ENCODE data around the gene HSPB2. TPM values are rescaled to one million over a fixed set of nuclear protein-coding genes. Genes with fewer than 3 reads are reported as not detected.

The HSPB2 gene
- total RNA-seq, 1 donor from 2014 or later, result not detected

- Mint-ChIP-seq H3K4me1 (ENCODE audit: low read depth) (peaks cover 50% of the 10 kb centered on the region), H3K36me3 (ENCODE audit: low read depth) (peaks cover 5% of the 10 kb centered on the region), H3K9me3 (no peaks in the 10 kb centered on the region), H3K27me3 (ENCODE audit: low read depth) (no peaks in the 10 kb centered on the region), H3K4me3 (ENCODE audit: low read depth) (no peak overlapping the region), H3K27ac (peak overlapping the region; percentile 33)
- DNase-seq (ENCODE audit: low spot score), result no peak
- intact Hi-C loops (cut with micrococcal nuclease), result loop anchor here (5.0 to 10.0 kb wide), 3 partner anchors 138 to 350 kb away; partner anchors contain the start of genes BCO2, NKAPD1 and PIH1D2
Observed at GRCh38 chr11:111934306-111934705, 21.8 kb downstream of the HSPB2 start.

- H3K4me1 Mint-ChIP-seq (ENCODE audit: low read depth), result peaks cover 57% of the 10 kb centered on the region
- intact Hi-C loops (cut with micrococcal nuclease), result loop anchor here (1.0 to 10.0 kb wide), 5 partner anchors 9 to 558 kb away; partner anchors contain the start of genes BCO2 and POU2AF1
Observed at GRCh38 chr11:111935317-111936039, 22.9 kb downstream of the HSPB2 start.

GRCh38 chr11:111936040-111936540 lies 23.6 kb downstream of the HSPB2 start:
- Mint-ChIP-seq H3K4me1 (ENCODE audit: low read depth) (peaks cover 58% of the 10 kb centered on the region), H3K27me3 (ENCODE audit: low read depth) (no peaks in the 10 kb centered on the region), H3K36me3 (ENCODE audit: low read depth) (peaks cover 9% of the 10 kb centered on the region), H3K27ac (peak overlapping the region; percentile 96), H3K9me3 (no peaks in the 10 kb centered on the region), H3K4me3 (ENCODE audit: low read depth) (peak overlapping the region; percentile 26)
- intact Hi-C loops (cut with micrococcal nuclease), result loop anchor here (1.0 to 10.0 kb wide), 5 partner anchors 8 to 559 kb away; partner anchors contain the start of genes BCO2 and POU2AF1
- DNase-seq (ENCODE audit: low spot score), result no peak

More at GRCh38 chr11:111935317-111936039, 22.9 kb downstream of the HSPB2 start:
- H3K9me3 Mint-ChIP-seq, result no peaks in the 10 kb centered on the region
- DNase-seq (ENCODE audit: low spot score), result no peak
- H3K4me3 Mint-ChIP-seq (ENCODE audit: low read depth), result peak overlapping the region; percentile 26
- no peaks in the 10 kb centered on the region for H3K27me3 Mint-ChIP-seq (ENCODE audit: low read depth)
- H3K36me3 Mint-ChIP-seq (ENCODE audit: low read depth), result peaks cover 9% of the 10 kb centered on the region
- peak overlapping the region; percentile 96 for H3K27ac Mint-ChIP-seq

- Mint-ChIP-seq H3K36me3 (ENCODE audit: low read depth) (peaks cover 11% of the 10 kb centered on the region), H3K27me3 (ENCODE audit: low read depth) (no peaks in the 10 kb centered on the region), H3K9me3 (no peaks in the 10 kb centered on the region), H3K27ac (peak overlapping the region; percentile 95), H3K4me1 (ENCODE audit: low read depth) (peaks cover 61% of the 10 kb centered on the region), H3K4me3 (ENCODE audit: low read depth) (peak overlapping the region; percentile 89)
- no peak for DNase-seq (ENCODE audit: low spot score)
- intact Hi-C loops (cut with micrococcal nuclease), result loop anchor here (5.0 to 10.0 kb wide), 4 partner anchors 145 to 560 kb away; partner anchors contain the start of genes BCO2 and POU2AF1
Observed at GRCh38 chr11:111937461-111937769, 24.9 kb downstream of the HSPB2 start.

GRCh38 chr11:111937844-111938243 lies 25.3 kb downstream of the HSPB2 start:
- intact Hi-C loops (cut with micrococcal nuclease), result loop anchor here (5.0 to 10.0 kb wide), 4 partner anchors 144 to 561 kb away; partner anchors contain the start of genes BCO2 and POU2AF1
- Mint-ChIP-seq H3K27ac (peak overlapping the region; percentile 95), H3K9me3 (no peaks in the 10 kb centered on the region), H3K4me1 (ENCODE audit: low read depth) (peaks cover 59% of the 10 kb centered on the region), H3K36me3 (ENCODE audit: low read depth) (peaks cover 15% of the 10 kb centered on the region), H3K4me3 (ENCODE audit: low read depth) (peak overlapping the region; percentile 89), H3K27me3 (ENCODE audit: low read depth) (no peaks in the 10 kb centered on the region)
- no peak for DNase-seq (ENCODE audit: low spot score)

GRCh38 chr11:111938687-111939160 lies 26.2 kb downstream of the HSPB2 start:
- H3K36me3 Mint-ChIP-seq (ENCODE audit: low read depth), result peaks cover 16% of the 10 kb centered on the region
- no peak for DNase-seq (ENCODE audit: low spot score)
- intact Hi-C loops (cut with micrococcal nuclease), result loop anchor here (1.0 to 10.0 kb wide), 5 partner anchors 26 to 561 kb away; partner anchors contain the start of genes BCO2 and POU2AF1
- H3K9me3 Mint-ChIP-seq, result no peaks in the 10 kb centered on the region
- peak overlapping the region; percentile 89 for H3K4me3 Mint-ChIP-seq (ENCODE audit: low read depth)
- H3K27ac Mint-ChIP-seq, result peak overlapping the region; percentile 95
- H3K27me3 Mint-ChIP-seq (ENCODE audit: low read depth), result no peaks in the 10 kb centered on the region
- peaks cover 60% of the 10 kb centered on the region for H3K4me1 Mint-ChIP-seq (ENCODE audit: low read depth)

GRCh38 chr11:111939836-111940604 lies 27.5 kb downstream of the HSPB2 start:
- Mint-ChIP-seq H3K9me3 (no peaks in the 10 kb centered on the region), H3K4me1 (ENCODE audit: low read depth) (peaks cover 62% of the 10 kb centered on the region), H3K4me3 (ENCODE audit: low read depth) (no peak overlapping the region), H3K27ac (peak overlapping the region; percentile 52), H3K27me3 (ENCODE audit: low read depth) (no peaks in the 10 kb centered on the region), H3K36me3 (ENCODE audit: low read depth) (peaks cover 25% of the 10 kb centered on the region)
- intact Hi-C loops (cut with micrococcal nuclease), result loop anchor here (1.0 to 10.0 kb wide), 5 partner anchors 24 to 563 kb away; partner anchors contain the start of genes BCO2 and POU2AF1
- DNase-seq (ENCODE audit: low spot score), result no peak

GRCh38 chr11:111941963-111942362 lies 29.4 kb downstream of the HSPB2 start:
- no peaks in the 10 kb centered on the region for H3K27me3 Mint-ChIP-seq (ENCODE audit: low read depth)
- DNase-seq (ENCODE audit: low spot score), result no peak
- H3K27ac Mint-ChIP-seq, result peak overlapping the region; percentile 38
- H3K36me3 Mint-ChIP-seq (ENCODE audit: low read depth), result peaks cover 28% of the 10 kb centered on the region
- H3K9me3 Mint-ChIP-seq, result no peaks in the 10 kb centered on the region
- peaks cover 52% of the 10 kb centered on the region for H3K4me1 Mint-ChIP-seq (ENCODE audit: low read depth)
- intact Hi-C loops (cut with micrococcal nuclease), result no loop called here
- no peak overlapping the region for H3K4me3 Mint-ChIP-seq (ENCODE audit: low read depth)

- H3K4me1 Mint-ChIP-seq (ENCODE audit: low read depth), result peaks cover 49% of the 10 kb centered on the region
- H3K4me3 Mint-ChIP-seq (ENCODE audit: low read depth), result no peak overlapping the region
- peaks cover 29% of the 10 kb centered on the region for H3K36me3 Mint-ChIP-seq (ENCODE audit: low read depth)
- H3K27ac Mint-ChIP-seq, result peak overlapping the region; percentile 38
- no peaks in the 10 kb centered on the region for H3K27me3 Mint-ChIP-seq (ENCODE audit: low read depth)
- intact Hi-C loops (cut with micrococcal nuclease), result no loop called here
- DNase-seq (ENCODE audit: low spot score), result no peak
- no peaks in the 10 kb centered on the region for H3K9me3 Mint-ChIP-seq
Observed at GRCh38 chr11:111942829-111943228, 30.3 kb downstream of the HSPB2 start.

- H3K4me1 Mint-ChIP-seq (ENCODE audit: low read depth), result peaks cover 43% of the 10 kb centered on the region
- H3K36me3 Mint-ChIP-seq (ENCODE audit: low read depth), result peaks cover 29% of the 10 kb centered on the region
- peak overlapping the region; percentile 20 for H3K4me3 Mint-ChIP-seq (ENCODE audit: low read depth)
- DNase-seq (ENCODE audit: low spot score), result no peak
- no peaks in the 10 kb centered on the region for H3K9me3 Mint-ChIP-seq
- intact Hi-C loops (cut with micrococcal nuclease), result loop anchor here (1.0 to 2.0 kb wide), 3 partner anchors 8 to 21 kb away; no protein-coding TSS in a partner anchor
- H3K27ac Mint-ChIP-seq, result peak overlapping the region; percentile 98
- H3K27me3 Mint-ChIP-seq (ENCODE audit: low read depth), result no peaks in the 10 kb centered on the region
Observed at GRCh38 chr11:111944139-111944538, 31.6 kb downstream of the HSPB2 start.

GRCh38 chr11:111944651-111945051 lies 32.1 kb downstream of the HSPB2 start:
- no peak for DNase-seq (ENCODE audit: low spot score)
- peaks cover 45% of the 10 kb centered on the region for H3K4me1 Mint-ChIP-seq (ENCODE audit: low read depth)
- intact Hi-C loops (cut with micrococcal nuclease), result loop anchor here (1.0 to 2.0 kb wide), 3 partner anchors 8 to 20 kb away; no protein-coding TSS in a partner anchor
- H3K27me3 Mint-ChIP-seq (ENCODE audit: low read depth), result no peaks in the 10 kb centered on the region
- H3K9me3 Mint-ChIP-seq, result no peaks in the 10 kb centered on the region
- H3K27ac Mint-ChIP-seq, result peak overlapping the region; percentile 98
- peak overlapping the region; percentile 66 for H3K4me3 Mint-ChIP-seq (ENCODE audit: low read depth)
- H3K36me3 Mint-ChIP-seq (ENCODE audit: low read depth), result peaks cover 34% of the 10 kb centered on the region

GRCh38 chr11:111945198-111945597 lies 32.7 kb downstream of the HSPB2 start:
- intact Hi-C loops (cut with micrococcal nuclease), result loop anchor here (2.0 kb wide), 1 partner anchor 20 kb away; no protein-coding TSS in a partner anchor
- Mint-ChIP-seq H3K27ac (peak overlapping the region; percentile 98), H3K27me3 (ENCODE audit: low read depth) (no peaks in the 10 kb centered on the region), H3K36me3 (ENCODE audit: low read depth) (peaks cover 37% of the 10 kb centered on the region), H3K9me3 (no peaks in the 10 kb centered on the region), H3K4me3 (ENCODE audit: low read depth) (no peak overlapping the region), H3K4me1 (ENCODE audit: low read depth) (peaks cover 47% of the 10 kb centered on the region)
- no peak for DNase-seq (ENCODE audit: low spot score)
